Activated CD8-positive, alpha-beta memory T cell treated with anti-CD3 and anti-CD28 coated beads for 4 hours (primary cell): ENCODE results near the gene GPR25.

Source experiments
- DNase-seq, 2 donors: peaks; one replicate each; pipeline ENCODE4 v3.0.0-alpha.2; 2020; ENCODE audit warnings: low read depth in 2 of 2

Gene GPR25

DNA sequence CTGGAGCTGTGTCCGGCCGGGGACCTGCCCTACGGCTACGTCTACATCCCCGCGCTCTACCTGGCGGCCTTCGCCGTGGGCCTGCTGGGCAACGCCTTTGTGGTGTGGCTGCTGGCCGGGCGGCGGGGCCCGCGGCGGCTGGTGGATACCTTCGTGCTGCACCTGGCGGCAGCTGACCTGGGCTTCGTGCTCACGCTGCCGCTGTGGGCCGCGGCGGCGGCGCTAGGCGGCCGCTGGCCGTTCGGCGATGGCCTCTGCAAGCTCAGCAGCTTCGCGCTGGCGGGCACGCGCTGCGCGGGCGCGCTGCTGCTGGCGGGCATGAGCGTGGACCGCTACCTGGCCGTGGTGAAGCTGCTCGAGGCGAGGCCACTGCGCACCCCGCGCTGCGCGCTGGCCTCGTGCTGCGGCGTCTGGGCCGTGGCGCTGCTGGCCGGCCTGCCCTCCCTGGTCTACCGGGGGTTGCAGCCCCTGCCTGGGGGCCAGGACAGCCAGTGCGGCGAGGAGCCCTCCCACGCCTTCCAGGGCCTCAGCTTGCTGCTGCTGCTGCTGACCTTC, 412 bp downstream of the GPR25 start:
- DNase-seq: no peak

DNA sequence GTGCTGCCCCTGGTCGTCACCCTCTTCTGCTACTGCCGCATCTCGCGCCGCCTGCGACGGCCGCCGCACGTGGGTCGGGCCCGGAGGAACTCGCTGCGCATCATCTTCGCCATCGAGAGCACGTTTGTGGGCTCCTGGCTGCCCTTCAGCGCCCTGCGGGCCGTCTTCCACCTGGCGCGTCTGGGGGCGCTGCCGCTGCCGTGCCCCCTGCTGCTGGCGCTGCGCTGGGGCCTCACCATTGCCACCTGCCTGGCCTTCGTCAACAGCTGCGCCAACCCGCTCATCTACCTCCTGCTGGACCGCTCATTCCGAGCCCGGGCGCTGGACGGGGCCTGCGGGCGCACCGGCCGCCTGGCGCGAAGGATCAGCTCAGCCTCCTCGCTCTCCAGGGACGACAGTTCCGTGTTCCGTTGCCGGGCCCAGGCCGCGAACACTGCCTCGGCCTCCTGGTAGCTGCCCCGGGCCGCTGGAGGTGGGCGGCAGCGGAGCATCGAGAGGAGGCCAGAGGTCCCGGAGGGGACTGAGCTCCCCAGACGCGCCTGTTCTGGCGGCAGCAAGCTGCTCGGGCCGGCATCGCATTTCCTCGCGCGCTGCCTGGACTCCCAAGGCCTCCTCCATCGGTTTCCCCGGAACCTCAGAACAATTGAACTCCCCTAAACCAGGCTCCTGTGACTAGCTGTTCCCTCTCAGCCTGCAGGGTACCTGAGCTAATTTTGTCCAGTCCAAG, 1.1 kb downstream of the GPR25 start:
- DNase-seq: no peak

DNA sequence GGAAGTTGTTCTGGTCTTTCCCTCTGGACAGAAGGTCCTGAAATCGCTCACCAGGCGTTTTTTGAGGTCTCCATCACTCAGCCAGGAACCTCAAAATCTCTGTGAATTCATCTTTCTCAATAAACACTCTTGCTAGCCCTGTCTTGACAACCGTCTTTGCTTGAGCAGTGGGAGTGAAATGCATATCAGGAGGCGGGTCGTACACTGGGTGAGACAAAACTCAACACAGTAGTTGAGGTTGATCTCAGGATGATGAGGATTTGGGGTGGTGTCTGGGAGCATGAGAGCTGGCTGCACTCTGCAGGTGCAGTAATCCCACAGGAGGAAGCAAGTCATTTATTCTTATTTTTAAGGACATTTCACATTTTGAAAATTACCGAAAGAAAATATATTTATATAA, 1.9 kb downstream of the GPR25 start:
- no peak for DNase-seq

DNA sequence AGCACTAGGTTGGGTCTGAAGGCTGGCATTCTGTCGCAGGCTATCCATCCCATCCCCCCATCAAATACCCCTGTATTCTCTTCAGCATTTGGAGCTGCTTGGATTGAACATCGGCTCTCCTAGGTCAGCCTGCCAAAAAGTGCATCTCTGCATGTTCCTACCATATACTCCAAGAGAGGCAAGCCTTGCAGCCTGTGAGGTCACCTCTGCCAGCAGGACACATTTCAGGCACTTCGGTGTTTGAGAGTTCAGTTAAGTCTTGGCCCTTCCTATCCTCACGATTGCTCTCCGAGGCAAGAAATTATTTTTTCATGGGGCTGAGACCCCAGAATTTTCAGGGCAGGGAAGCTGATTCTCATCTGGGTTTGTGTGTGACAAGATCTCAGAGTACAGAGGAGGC, 2.6 kb downstream of the GPR25 start:
- DNase-seq: no peak

DNA sequence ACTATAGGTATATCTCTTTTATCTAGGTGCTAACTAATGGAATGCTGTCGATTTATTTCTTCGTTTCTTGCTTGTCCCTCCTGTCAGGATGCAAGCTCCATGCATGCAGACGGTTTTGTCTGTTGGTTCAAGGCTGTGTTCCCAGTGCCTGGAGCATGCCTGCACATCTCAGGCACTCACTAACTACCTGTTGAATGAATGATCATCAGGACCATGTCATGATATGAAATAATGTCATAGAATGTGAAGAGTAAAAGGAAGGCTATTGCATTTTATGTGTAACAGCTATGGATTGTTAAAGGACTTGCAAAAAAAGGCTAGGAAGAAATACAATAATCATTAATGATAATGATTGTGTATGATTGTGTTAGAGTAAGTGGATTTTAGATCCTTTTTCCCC, 4.2 kb downstream of the GPR25 start:
- no peak for DNase-seq

DNA sequence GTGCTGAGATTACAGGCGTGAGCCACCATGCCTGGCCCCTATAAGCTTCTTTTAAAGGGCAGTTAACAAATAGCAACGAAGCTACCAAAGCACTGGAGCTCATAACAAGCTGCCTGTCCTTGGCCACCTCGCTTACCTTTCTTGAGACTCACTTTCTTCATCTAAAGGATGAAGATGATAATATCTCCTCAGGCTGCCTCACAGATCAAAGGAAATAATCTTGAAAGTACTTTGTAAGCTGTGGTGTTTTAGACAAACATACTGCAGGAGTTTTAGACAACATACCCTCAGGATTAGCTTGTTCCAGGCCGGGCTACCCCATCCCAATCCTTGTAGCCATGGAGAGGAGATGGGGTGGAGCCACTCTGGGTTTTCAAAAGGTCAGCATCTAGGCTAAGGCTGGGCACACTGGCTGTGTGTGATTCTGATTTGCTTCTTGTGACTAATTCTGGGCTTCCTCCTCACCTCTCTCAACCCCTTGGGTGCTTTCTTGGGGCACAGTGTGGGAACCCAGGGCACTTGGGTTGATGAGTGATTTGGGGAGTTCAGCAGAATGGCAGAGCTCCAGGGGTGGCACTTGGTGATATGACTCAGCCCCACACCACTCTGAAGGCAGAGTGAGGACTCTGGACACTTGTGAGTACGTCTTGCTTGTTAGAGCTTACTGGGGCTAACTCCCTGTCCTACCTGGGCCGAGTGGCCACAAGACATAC, 5.2 kb downstream of the GPR25 start:
- peak in 1 of 2 donors; percentile 15 for DNase-seq

DNA sequence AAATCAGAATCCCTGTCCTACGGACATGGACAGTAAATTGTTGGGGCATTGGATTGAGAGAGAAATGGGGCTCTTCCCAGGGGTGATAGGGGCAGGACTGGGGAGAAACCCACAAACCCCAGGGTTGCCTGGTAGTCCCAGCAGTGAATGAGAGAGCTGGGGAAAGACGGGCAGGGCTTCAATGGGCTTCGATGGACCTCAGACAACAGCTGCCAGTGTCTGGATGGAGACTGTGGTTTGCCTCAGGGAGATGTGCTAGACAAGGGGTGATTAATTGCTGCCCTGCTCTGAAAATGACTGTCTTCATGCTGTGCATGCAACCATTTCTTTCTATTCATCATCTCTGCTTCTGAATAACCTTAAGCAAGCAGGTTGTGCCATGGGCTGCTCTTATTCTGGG, 7.4 kb downstream of the GPR25 start:
- no peak for DNase-seq

DNA sequence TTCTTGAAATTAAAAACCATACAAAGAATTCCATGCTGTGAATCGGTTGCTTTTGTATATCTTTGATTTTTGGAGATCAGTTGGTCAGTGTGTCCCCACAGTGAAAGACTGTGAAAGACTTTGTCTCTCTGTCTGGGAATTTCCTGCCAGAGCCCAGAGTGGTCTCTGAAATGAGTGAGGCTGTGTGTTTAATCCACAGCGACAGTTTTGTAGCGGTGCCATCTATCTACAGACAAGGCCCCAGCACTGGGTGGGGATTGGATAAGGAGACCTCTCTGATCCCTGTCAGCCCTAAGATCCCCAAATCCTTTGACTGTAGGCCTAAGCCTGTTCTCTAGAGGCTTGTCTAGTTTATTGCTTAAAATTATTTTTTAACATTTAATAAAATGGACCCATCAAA, 10.3 kb downstream of the GPR25 start:
- DNase-seq: no peak

DNA sequence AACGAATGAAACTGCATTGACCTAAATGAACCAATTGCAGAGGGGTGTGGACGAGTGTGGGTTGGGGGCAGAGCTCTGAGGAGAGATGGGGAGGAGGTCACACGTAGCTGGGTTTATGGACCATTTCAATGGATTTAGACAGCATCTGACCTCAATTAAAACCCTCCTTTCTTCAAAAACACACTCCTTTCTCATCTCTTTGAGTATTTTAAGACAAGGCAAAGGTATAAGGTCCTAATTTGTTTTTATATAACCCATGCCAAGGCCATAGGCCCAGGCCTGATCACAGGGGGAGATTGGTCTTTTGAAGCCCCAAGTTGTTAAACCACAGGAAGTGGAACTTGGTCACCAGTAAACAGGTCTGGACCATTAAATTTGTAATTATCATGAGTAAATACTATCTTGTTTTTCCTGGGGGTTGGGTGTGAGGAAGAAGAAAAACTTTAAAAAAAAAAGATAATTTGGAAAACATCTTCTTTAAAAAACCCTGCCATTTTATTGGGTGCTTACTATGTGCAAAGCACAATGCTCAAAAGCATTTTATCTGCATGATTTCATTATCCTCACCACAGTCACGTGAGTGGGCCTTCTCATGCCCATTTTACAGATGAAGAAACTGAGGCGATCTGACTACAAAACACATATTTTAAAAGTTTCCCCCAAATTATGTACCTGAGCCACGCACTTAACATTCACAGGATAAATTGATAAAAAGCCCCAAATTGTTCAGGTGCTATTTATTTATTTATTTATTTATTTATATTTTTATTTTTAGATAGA, 13.0 kb downstream of the GPR25 start:
- no peak for DNase-seq

DNA sequence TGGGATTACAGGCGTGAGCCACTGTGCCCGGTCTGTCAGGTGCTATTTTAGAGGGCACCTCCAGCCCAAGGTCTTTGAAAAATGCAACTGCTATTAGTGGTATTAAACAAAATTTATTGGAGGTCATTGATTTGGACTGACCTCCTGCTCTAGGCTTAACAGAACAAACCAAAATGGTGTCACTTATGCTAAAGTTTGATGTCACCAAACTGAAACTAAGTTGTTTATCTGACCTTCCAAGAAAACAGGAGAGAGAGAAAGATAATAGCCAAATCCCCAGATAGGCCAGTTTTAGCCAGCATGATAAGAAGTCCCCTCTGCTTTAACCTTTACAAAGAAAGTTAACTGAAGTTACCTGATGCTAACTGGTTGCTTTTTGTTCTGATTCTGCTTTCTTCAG, 13.8 kb downstream of the GPR25 start:
- DNase-seq: no peak

DNA sequence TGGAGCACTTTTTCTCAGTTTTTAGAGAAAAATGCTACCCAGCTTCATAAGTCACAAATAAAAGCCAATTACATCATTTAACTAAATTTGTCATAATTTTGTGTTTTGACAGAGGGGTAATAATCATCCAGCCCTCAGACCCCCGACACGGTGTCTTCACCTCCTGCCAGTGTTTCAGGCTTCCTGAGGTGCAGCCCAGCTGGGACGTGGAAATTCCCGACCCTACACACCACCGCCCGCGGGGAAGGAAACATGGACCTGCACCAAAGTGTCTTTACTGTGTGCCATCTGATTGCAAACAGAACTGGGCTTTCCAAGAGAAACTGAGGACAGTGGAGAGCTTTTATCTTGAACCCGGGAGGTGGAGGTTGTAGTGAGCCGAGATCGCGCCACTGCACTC, 14.3 kb downstream of the GPR25 start:
- DNase-seq: no peak

DNA sequence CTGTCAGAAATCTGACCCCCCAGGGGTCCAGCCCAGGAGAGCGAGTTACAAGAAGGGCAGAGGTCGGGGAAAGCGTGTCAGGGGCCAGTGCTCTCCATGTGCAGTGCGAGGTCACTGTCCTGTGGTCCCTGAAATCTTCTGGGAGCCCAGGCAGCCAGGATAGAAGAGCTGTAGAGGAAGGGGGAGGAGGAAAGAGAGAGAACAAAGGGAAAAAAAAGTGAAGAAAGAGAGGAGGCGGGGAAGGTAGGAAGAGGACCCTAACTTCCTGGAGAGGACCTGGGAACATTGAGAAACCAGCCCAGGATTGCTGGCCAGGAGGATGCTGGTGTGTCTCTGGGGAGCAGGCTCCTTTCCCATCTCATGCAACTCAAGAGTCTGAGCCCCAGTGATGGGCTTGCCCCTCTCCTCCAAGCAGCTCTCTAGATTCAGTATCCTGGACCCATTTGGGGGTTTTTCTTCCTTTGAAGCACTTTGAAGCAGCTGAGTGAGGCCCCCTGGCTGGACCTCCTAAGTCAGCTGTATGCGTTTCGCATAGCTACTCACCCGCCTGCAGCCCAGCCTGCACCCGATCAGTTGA, 15.1 kb downstream of the GPR25 start:
- no peak for DNase-seq

DNA sequence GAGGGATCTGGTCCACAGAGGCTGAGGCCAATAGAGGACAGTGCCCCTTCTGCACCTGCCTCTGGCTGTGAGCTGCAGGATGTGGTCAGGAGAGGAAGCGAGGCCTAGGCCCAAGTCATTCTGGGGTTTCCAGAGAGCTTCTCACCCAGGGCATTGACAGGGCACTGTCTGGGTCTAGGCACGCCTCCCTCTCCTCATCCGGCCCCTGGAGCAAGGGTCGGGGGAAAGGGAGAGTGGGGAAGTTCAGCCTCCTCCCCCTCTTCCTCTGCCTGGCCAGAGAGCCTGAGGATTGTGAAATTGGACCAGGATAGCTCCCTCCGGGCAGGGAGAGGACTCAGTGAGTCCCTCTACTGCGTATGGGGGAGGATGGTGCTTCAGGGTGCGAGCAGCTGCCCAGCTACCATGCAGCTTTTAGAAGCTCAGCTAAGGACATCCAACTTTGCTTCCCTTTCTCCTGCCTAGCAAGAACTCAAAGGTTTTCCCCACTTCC, 15.6 kb downstream of the GPR25 start:
- DNase-seq: peak; percentile 32 to 38

DNA sequence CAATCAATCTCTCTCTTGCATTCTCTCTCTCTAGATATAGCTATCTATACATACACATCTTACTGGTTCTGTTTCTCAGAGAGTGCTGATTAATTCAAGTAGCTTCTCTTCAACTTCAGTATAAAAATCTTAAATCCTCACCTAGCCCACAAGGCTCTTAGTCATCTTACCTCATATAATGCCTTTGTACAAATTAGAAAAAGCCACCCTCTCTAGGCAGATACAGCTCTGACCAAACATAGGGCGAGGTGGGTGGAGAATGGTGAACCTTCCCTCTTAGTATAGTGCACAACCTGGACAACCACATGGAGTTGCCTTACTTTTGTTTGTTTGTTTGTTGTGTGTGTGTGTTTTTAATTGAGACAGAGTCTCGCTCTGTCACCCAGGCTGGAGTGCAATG, 16.8 kb downstream of the GPR25 start:
- DNase-seq: no peak

DNA sequence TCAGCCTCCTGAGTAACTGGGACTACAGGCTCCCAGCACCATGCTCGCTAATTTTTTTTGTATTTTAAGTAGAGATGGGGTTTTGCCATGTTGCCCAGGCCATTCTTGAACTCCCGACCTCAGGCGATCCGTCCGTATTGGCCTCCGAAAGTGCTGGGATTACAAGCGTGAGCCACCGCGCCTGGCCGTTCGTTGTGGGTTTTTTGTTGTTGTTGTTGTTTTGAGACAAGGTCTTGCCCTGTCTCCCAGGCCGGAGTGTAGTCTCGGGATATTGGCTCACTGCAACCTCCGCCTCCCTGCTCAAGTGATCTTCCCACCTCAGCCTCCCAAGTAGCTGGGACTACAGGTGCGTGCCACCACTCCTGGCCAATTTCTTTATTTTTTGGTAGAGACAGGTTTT, 17.2 kb downstream of the GPR25 start:
- DNase-seq: no peak

DNA sequence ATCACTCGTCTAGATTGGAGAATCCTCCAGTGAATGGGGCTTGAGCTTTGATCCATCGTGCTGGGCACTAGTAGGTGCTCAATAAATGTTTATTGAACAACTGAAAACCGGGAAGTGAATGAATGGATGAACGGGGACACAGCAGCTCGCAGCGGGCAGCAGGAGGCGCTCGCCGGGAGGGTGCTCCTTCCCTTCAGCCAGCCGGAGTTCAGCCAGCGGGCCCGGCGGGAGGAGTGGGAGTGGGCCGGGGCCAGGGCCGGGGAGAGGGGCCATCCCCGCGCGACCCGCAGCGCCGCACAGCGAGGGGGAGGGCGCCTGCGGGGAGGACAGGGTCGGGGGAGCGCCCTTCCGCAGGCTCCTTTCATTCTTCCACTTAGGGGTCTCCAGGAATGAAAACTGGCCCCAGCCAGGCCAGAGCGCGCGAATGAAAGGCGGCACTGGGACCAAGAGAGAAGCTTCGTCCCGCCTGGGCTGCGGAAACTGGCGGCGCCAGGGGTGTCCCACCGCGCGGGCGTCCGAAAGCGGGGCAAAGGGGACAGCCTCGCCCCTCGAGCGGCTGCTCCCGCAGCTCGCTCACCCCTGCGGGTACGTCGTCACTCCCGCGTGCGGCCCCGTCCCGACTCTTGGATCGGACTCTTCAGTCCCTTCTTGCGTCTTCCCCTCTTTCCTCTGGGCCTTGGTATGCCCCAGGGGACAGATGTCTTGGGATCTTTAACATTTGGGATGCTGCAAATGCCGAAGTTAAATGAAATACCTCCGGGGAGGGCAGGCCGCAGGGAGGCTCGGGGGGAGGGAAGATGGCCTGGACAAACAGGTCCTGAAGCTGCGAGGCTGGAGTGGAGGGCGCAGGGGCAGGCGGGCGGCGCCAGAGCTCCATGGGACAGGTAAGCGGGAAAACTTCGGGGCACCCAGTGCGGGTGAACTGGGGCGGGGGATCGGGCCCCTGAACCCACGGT, 18.3 kb downstream of the GPR25 start:
- no peak for DNase-seq

DNA sequence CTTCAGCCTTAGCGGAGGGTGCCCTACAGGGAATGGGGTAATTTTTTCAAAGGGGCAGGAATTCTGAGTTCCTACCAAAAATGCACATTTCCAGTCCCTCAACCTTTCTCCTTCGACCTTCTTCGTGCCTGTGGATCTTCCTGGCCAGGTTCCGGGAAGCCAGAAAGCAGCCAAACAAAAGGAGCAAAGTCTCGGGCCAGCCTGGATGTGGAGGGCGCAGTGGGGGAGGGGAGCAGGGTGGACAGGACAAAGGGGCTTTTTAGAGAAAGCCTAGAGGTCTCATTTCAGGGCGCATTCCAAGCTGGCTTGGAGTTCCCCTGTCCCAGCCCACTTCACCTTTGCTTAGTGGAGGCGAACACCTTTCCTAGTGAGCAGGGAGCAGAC, 19.0 kb downstream of the GPR25 start:
- no peak for DNase-seq

DNA sequence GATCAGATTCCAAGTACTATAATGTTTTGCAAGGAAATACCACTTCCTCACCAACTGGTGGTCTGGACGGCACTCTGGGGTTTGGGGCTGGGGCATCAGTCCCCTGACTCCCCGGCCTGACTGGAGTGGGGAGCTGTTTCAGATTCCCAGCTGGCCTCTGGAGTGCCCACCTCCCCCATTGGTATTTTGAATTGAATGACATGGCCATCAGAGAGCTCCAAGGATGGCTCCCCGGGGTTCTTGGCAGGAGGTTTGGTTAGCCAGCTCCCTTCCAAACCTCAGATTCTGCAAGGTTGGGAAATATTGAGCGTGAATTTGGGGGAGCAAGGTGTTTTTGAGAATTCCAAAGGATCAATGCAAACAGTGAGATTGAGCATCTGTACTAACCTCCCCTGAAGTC, 19.8 kb downstream of the GPR25 start:
- no peak for DNase-seq

DNA sequence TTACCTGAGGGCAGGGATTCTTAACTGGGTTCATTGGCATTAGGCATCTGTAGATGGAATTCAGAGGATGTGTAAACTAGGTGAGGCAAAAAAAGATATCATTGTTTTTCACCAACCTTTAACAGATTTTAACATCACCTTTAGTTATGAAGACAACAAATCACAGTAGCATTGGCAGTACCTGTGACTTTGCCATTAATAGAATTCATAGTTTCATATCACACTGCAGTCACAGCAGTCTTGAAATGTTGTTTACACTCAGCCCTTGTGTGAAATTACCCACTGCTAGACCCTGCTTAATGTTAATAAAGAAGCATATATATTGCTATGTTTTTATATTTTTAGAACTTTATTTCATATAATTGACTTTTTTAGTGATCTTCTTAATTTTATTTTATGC, 20.2 kb downstream of the GPR25 start:
- no peak for DNase-seq

DNA sequence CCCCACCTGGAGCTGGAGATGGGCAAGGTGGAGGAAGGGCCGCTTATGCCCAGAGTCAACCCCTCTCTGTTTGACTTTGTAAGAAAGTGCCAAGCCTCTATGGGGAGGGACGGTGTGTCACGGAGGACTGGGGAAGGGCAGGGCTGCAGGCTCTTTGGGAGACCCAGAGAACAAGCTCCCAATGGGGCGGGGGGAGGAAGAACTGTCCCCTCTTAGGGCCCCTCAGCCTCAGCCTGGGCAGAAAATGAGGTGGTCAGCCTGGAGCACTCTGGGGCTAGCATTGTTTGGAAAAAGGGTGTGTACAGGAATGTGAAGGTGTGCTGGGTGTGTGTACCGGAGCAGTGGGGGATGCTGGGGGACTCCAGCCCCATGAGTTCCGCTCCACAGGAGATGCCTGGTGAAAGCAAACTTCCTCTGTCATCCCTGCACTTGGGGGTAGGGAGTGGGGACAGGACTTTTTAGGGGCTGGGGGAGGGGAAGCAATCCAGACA, 20.7 kb downstream of the GPR25 start:
- no peak for DNase-seq
